H1 (cell line): ENCODE data around the gene SMPX. TPM values are rescaled to one million over a fixed set of nuclear protein-coding genes. Genes with fewer than 3 reads are reported as not detected.
A peak's percentile ranks its signal among the peaks of the same experiment; 100 is the strongest.

ENCODE experiments used
- CTCF ChIA-PET: fragments of 300-600 bp; sonication (Branson Sonifier 250); formaldehyde crosslinking; loops from one replicate; lab custom pipeline; 2021; ENCODE audit not compliant: partially characterized antibody; lab: Charles Lee
- POLR2A ChIA-PET: fragments of 300-600 bp; sonication (Branson Sonifier 250); formaldehyde crosslinking; loops from one replicate; lab custom pipeline; 2021; ENCODE audit warnings: inconsistent platforms; ENCODE audit not compliant: partially characterized antibody; lab: Charles Lee
- DNase-seq, 2 experiments: peaks; one replicate each; pipeline versions ENCODE4 v3.0.0 to v3.0.0-alpha.2; 2010 to 2022; ENCODE audit warnings: low spot score in 2 of 2, low read depth in 1 of 2, mixed read lengths in 1 of 2
- FAIRE-seq: peaks from 2 replicates; lab custom pipeline; 2011; peaks lifted over from hg19 to GRCh38; lab: Jason Lieb, UNC
- H2AFZ ChIP-seq: 2 replicates; pipeline ENCODE4 v1.8.1; 2012; ENCODE audit warnings: low read length, inconsistent platforms
- H2AK5ac ChIP-seq: 2 replicates; pipeline ENCODE4 v1.6.1; 2013; ENCODE audit warnings: low read depth, low read length
- H2BK120ac ChIP-seq: replicated peaks from 2 replicates; pipeline ENCODE3; 2013; ENCODE audit warnings: low read depth, low read length, inconsistent platforms
- H2BK12ac ChIP-seq: 2 replicates; pipeline ENCODE4 v1.6.1; 2013; ENCODE audit warnings: low read depth, low read length
- H2BK15ac ChIP-seq: 2 replicates; pipeline ENCODE4 v1.6.1; 2013; ENCODE audit warnings: low read length
- H2BK20ac ChIP-seq: 2 replicates; pipeline ENCODE4 v1.6.1; 2013; ENCODE audit warnings: low read length
- H2BK5ac ChIP-seq: 2 replicates; pipeline ENCODE4 v1.6.1; 2013; ENCODE audit warnings: low read depth, low read length
- H3K14ac ChIP-seq: 2 replicates; pipeline ENCODE4 v1.6.1; 2013; ENCODE audit warnings: inconsistent platforms; ENCODE audit not compliant: insufficient read length
- H3K18ac ChIP-seq: 2 replicates; pipeline ENCODE4 v1.6.1; 2013; ENCODE audit warnings: low read length; ENCODE audit errors: extremely low read depth
- H3K23ac ChIP-seq: 2 replicates; pipeline ENCODE4 v1.6.1; 2013; ENCODE audit warnings: inconsistent platforms; ENCODE audit not compliant: insufficient read length
- H3K23me2 ChIP-seq: 2 replicates; pipeline ENCODE4 v1.6.1; 2013; ENCODE audit warnings: low read depth, low read length
- H3K27ac ChIP-seq: 2 replicates; pipeline ENCODE4 v1.6.1; 2011; ENCODE audit warnings: low read depth, low read length, inconsistent platforms
- H3K27me3 ChIP-seq, 4 experiments: replicated peaks in 1 of 4; 1 replicate in 1 of 4; 2 replicates in 3 of 4; pipeline versions ENCODE4 v1.6.1 to v1.8.1; 2011 to 2013; ENCODE audit warnings: low read length in 3 of 4, mild to moderate bottlenecking in 3 of 4, inconsistent platforms in 2 of 4, mixed read lengths in 2 of 4, moderate library complexity in 1 of 4; ENCODE audit not compliant: control insufficient read depth in 3 of 4, insufficient read depth in 3 of 4; ENCODE audit errors: extremely low read depth in 1 of 4
- H3K36me3 ChIP-seq, 4 experiments: 2 replicates each; pipeline versions ENCODE4 v1.6.1 to v1.8.1; 2011 to 2013; ENCODE audit warnings: mild to moderate bottlenecking in 4 of 4, low read length in 3 of 4, moderate library complexity in 2 of 4, control low read depth in 1 of 4, inconsistent platforms in 1 of 4; ENCODE audit not compliant: insufficient read depth in 4 of 4, control insufficient read depth in 2 of 4
- H3K4ac ChIP-seq: replicated peaks from 2 replicates; pipeline ENCODE3; 2013; ENCODE audit warnings: low read length, low read depth, mixed read lengths, inconsistent platforms; ENCODE audit not compliant: insufficient read length
- H3K4me1 ChIP-seq, 4 experiments: replicated peaks in 1 of 4; 1 replicate in 1 of 4; 2 replicates in 3 of 4; pipeline versions ENCODE4 v1.6.1 to v1.8.1; 2011 to 2013; ENCODE audit warnings: low read length in 3 of 4, inconsistent platforms in 2 of 4, mixed read lengths in 1 of 4; ENCODE audit not compliant: insufficient read depth in 4 of 4, control insufficient read depth in 3 of 4
- H3K4me2 ChIP-seq, 2 experiments: 2 replicates each; pipeline versions ENCODE4 v1.6.1 to v1.8.1; 2011 to 2013; ENCODE audit warnings: low read depth in 2 of 2, low read length in 2 of 2, control low read depth in 1 of 2, inconsistent platforms in 1 of 2, mild to moderate bottlenecking in 1 of 2; ENCODE audit not compliant: insufficient read depth in 1 of 2
- H3K4me3 ChIP-seq, 4 experiments: fragments of 200-600, 300-600 bp in 1 of 4; sonication (generic), shearing (Covaris generic), sonication (Bioruptor Twin) in 1 of 4; 2 replicates each; pipeline versions ENCODE4 v1.5.1 to v1.8.1; 2011 to 2016; ENCODE audit warnings: low read length in 4 of 4, low read depth in 3 of 4, control low read depth in 2 of 4, inconsistent platforms in 2 of 4, mild to moderate bottlenecking in 2 of 4, mixed read lengths in 1 of 4, moderate library complexity in 1 of 4; ENCODE audit not compliant: insufficient read depth in 2 of 4; ENCODE audit errors: extremely low read depth in 1 of 4
- H3K56ac ChIP-seq: replicated peaks from 2 replicates; pipeline ENCODE3; 2013; ENCODE audit warnings: low read depth, mild to moderate bottlenecking, mixed read lengths, low read length, inconsistent platforms; ENCODE audit not compliant: insufficient read length
- H3K79me1 ChIP-seq: 2 replicates; pipeline ENCODE4 v1.6.1; 2013; ENCODE audit warnings: low read depth, low read length, control low read depth
- H3K79me2 ChIP-seq, 2 experiments: 2 replicates each; pipeline versions ENCODE4 v1.6.1 to v1.8.1; 2012 to 2013; ENCODE audit warnings: low read length in 2 of 2, mild to moderate bottlenecking in 2 of 2, inconsistent platforms in 1 of 2; ENCODE audit not compliant: insufficient read depth in 2 of 2, control insufficient read depth in 1 of 2
- H3K9ac ChIP-seq, 4 experiments: replicated peaks in 1 of 4; 1 replicate in 1 of 4; 2 replicates in 3 of 4; pipeline versions ENCODE4 v1.6.1 to v1.8.1; 2011 to 2013; ENCODE audit warnings: low read depth in 3 of 4, low read length in 3 of 4, control low read depth in 2 of 4, mild to moderate bottlenecking in 2 of 4, moderate library complexity in 2 of 4, inconsistent platforms in 1 of 4; ENCODE audit errors: extremely low read depth in 1 of 4
- H3K9me3 ChIP-seq, 2 experiments: 2 replicates each; pipeline versions ENCODE4 v1.6.1 to v1.8.1; 2012 to 2013; ENCODE audit warnings: mild to moderate bottlenecking in 2 of 2, moderate library complexity in 2 of 2, control low read depth in 1 of 2, inconsistent platforms in 1 of 2, low read depth in 1 of 2, low read length in 1 of 2, mixed read lengths in 1 of 2; ENCODE audit not compliant: insufficient read depth in 2 of 2
- H4K20me1 ChIP-seq, 2 experiments: replicated peaks in 1 of 2; 2 replicates each; pipeline versions ENCODE3 to v1.8.1; 2011 to 2013; ENCODE audit warnings: inconsistent platforms in 2 of 2, low read length in 2 of 2, mild to moderate bottlenecking in 1 of 2; ENCODE audit not compliant: insufficient read depth in 2 of 2, control insufficient read depth in 1 of 2
- H4K5ac ChIP-seq: 2 replicates; pipeline ENCODE4 v1.6.1; 2013; ENCODE audit warnings: low read length, low read depth, mixed read lengths, inconsistent platforms; ENCODE audit not compliant: insufficient read length
- H4K8ac ChIP-seq: 2 replicates; pipeline ENCODE4 v1.8.0; 2013; ENCODE audit warnings: mild to moderate bottlenecking, moderate library complexity, low read length, inconsistent platforms; ENCODE audit not compliant: insufficient read depth; ENCODE audit errors: extremely low read depth
- H4K91ac ChIP-seq: replicated peaks from 2 replicates; pipeline ENCODE3; 2013; ENCODE audit warnings: low read length, mixed read lengths, inconsistent platforms; ENCODE audit not compliant: insufficient read length
- BRCA1 ChIP-seq: IDR thresholded peaks from 2 replicates; pipeline ENCODE4 v1.6.1; 2012; ENCODE audit warnings: low read depth, low read length, improper control_type of control experiment
- KDM4A ChIP-seq: IDR thresholded peaks from one replicate; pipeline ENCODE4 v1.7.1; 2012; ENCODE audit warnings: low read depth, mild to moderate bottlenecking, moderate library complexity, low read length, inconsistent platforms; ENCODE audit not compliant: severe bottlenecking
- KDM5A ChIP-seq: fragments of 200-600 bp; IDR thresholded peaks from 2 replicates; pipeline ENCODE4 v1.7.1; 2012; ENCODE audit warnings: mild to moderate bottlenecking, low read length, inconsistent platforms, mixed read lengths
- RFX5 ChIP-seq: IDR thresholded peaks from 2 replicates; pipeline ENCODE4 v1.6.1; 2011; ENCODE audit warnings: low read depth, low read length, improper control_type of control experiment, borderline replicate concordance
- SIX5 ChIP-seq: IDR thresholded peaks from 2 replicates; pipeline ENCODE4 v1.6.1; 2011; ENCODE audit warnings: mild to moderate bottlenecking, low read depth, low read length
- WGBS, 2 experiments: shearing (Covaris generic) in 1 of 2; methylation state at CpG; one replicate each; pipeline versions ENCODE4 v1.1.6 to v1.1.7; 2013 to 2015; ENCODE audit warnings: low lambda C conversion rate in 2 of 2, mixed read lengths in 2 of 2, inconsistent platforms in 1 of 2, low coverage in 1 of 2, missing lambda C conversion rate in 1 of 2; ENCODE audit not compliant: insufficient replicate concordance in 2 of 2, insufficient coverage in 1 of 2, insufficient read length in 1 of 2; ENCODE audit errors: extremely low coverage in 1 of 2, missing lambda C conversion rate in 1 of 2; 5-methylcytosine and 5-hydroxymethylcytosine counted together
- polyA plus RNA-seq, 7 experiments: library from polyadenylated mRNA; depleted of rRNA in 3 of 7; stranded (reverse) in 5 of 7; unstranded in 2 of 7; fragments of >200 nt in 5 of 7; fragments of 200-250 nt in 2 of 7; gene quantifications; 1 replicate in 5 of 7; 2 replicates in 1 of 7; 4 replicates in 1 of 7; pipeline versions ENCODE4 v1.2.1 to v1.2.3, GENCODE V29; 2011 to 2013; ENCODE audit warnings: missing spikeins in 2 of 7, mixed read lengths in 2 of 7
- total RNA-seq: library from RNA; stranded (reverse); fragmentation: NEBNext Ultra II Directional; extraction: Animal tissue kit (Norgen Biotek cat#: 25700); gene quantifications from 2 replicates; pipeline ENCODE4 v1.2.1, GENCODE V29; 2021
- TF ChIP-seq, protein P1 (sequence below): IDR thresholded peaks from 2 replicates; pipeline ENCODE4 v1.6.1; 2012; ENCODE audit warnings: inconsistent platforms

Gene SMPX
- total and polyA plus RNA-seq, 2 of the 8 experiments (the other 6 are each of a cell fraction or from before 2014, with no cell fraction given): not detected

- H2BK5ac ChIP-seq: no peak overlapping the region
- H3K4me3 ChIP-seq: no peak overlapping the region
- no peak overlapping the region for H3K23ac ChIP-seq
- no peak overlapping the region for H3K4me2 ChIP-seq
- H3K79me1 ChIP-seq: no peaks in the 10 kb centered on the region
- no peak overlapping the region for H3K27ac ChIP-seq
- H4K91ac ChIP-seq: no peak overlapping the region
- H4K5ac ChIP-seq: no peak overlapping the region
- no peaks in the 10 kb centered on the region for H3K9me3 ChIP-seq
- no peak overlapping the region for H2BK20ac ChIP-seq
- DNase-seq (no peak), FAIRE-seq (peak; percentile 42)
- H3K4ac ChIP-seq: no peak overlapping the region
- no peak overlapping the region for H2BK120ac ChIP-seq
- no peaks in the 10 kb centered on the region for H4K20me1 ChIP-seq
- H3K9ac ChIP-seq: no peak overlapping the region
- no peak overlapping the region for H2AFZ ChIP-seq
- no peaks in the 10 kb centered on the region for H3K79me2 ChIP-seq
- no peak overlapping the region for H3K18ac ChIP-seq
- 86% methylated on average over 1 of the region's 1 CpG; no CpG with 5 or more reads in 1 of the 2 experiments for WGBS, 2 experiments
- H3K23me2 ChIP-seq: no peaks in the 10 kb centered on the region
- ChIA-PET CTCF (no interaction called here), POLR2A (no interaction called here)
- no peak overlapping the region for H4K8ac ChIP-seq
- no peaks in the 10 kb centered on the region for H3K27me3 ChIP-seq
- H3K4me1 ChIP-seq: no peaks in the 10 kb centered on the region
- H3K14ac ChIP-seq: no peak overlapping the region
- no peak overlapping the region for H2AK5ac ChIP-seq
- no peak overlapping the region for H2BK15ac ChIP-seq
- H3K36me3 ChIP-seq: no peaks in the 10 kb centered on the region
- H2BK12ac ChIP-seq: no peak overlapping the region
- no peak overlapping the region for H3K56ac ChIP-seq
- TF ChIP-seq SIX5: no peak
- no peak for TF ChIP-seq KDM5A
- no peak for TF ChIP-seq KDM4A
- no peak for TF ChIP-seq BRCA1
- TF ChIP-seq, protein P1, sequence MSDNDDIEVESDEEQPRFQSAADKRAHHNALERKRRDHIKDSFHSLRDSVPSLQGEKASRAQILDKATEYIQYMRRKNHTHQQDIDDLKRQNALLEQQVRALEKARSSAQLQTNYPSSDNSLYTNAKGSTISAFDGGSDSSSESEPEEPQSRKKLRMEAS: no peak
- no peak for TF ChIP-seq RFX5
Measured at GRCh38 chrX:21800344-21800770, 42.4 kb upstream of the SMPX start.
